ENCODE measurements around the gene DPY30.
"Not testable (repeated sequence)": the region's sequence is repeated elsewhere in the genome, so short reads cannot be mapped to it uniquely, and the experiment has no call there.

The DPY30 gene

GRCh38 chr2:32039447-32040219 is at the start of gene DPY30:
Gene DPY30 (minus strand): TSS chr2:32039805. CDS start chr2:32039456, 349 bp downstream.
- peak; percentile 78 for DNase-seq

- no peak for DNase-seq
These were observed 34.5 kb upstream of the DPY30 start for GRCh38 chr2:32074134-32074506.

GRCh38 chr2:32067549-32067948 is 27.9 kb upstream of the DPY30 start:
- DNase-seq: no peak

- no peak for DNase-seq
These were observed 25.1 kb upstream of the DPY30 start for GRCh38 chr2:32064713-32065112.

- DNase-seq: no peak
These were observed 24.5 kb upstream of the DPY30 start for GRCh38 chr2:32064021-32064601.

- peak; percentile 92 for DNase-seq
These were observed 23.9 kb upstream of the DPY30 start, which contains the start of gene SPAST for GRCh38 chr2:32063310-32064020. Gene SPAST (plus strand): TSS chr2:32063556. CDS start chr2:32063832, 276 bp downstream.

- DNase-seq: no peak
These were observed 22.6 kb upstream of the DPY30 start for GRCh38 chr2:32061973-32062861.

- DNase-seq: no peak
These were observed 21.8 kb upstream of the DPY30 start for GRCh38 chr2:32061430-32061829.

- no peak for DNase-seq
These were observed 20.7 kb upstream of the DPY30 start for GRCh38 chr2:32060266-32060665.

- DNase-seq: no peak
These were observed 18.5 kb upstream of the DPY30 start for GRCh38 chr2:32058130-32058529.

- DNase-seq: not testable (repeated sequence)
These were observed 15.0 kb upstream of the DPY30 start for GRCh38 chr2:32054583-32054982.

- no peak for DNase-seq
These were observed 12.3 kb upstream of the DPY30 start for GRCh38 chr2:32051836-32052439.

- DNase-seq: no peak
These were observed 4.0 kb upstream of the DPY30 start for GRCh38 chr2:32043561-32043960.

- DNase-seq: not testable (repeated sequence)
These were observed 5.3 kb downstream of the DPY30 start for GRCh38 chr2:32034198-32034887.

- DNase-seq: not testable (repeated sequence)
These were observed 20.7 kb downstream of the DPY30 start for GRCh38 chr2:32018789-32019482.

- DNase-seq: no peak
These were observed 26.7 kb downstream of the DPY30 start for GRCh38 chr2:32012872-32013271.

- no peak for DNase-seq
These were observed 28.1 kb downstream of the DPY30 start for GRCh38 chr2:32011485-32011960.

GRCh38 chr2:32010670-32011484 is 28.7 kb downstream of the DPY30 start, which contains the start of gene MEMO1:
Gene MEMO1 (minus strand): TSS chr2:32011008. CDS start chr2:32010247, 761 bp downstream.
- DNase-seq: peak; percentile 85

- not testable (repeated sequence) for DNase-seq
These were observed 29.3 kb downstream of the DPY30 start for GRCh38 chr2:32010280-32010669.

All from NCI-H1048 (cell line).